Measurements from ENCODE around the gene ZNF286A.
"Not testable (repeated sequence)": the region's sequence is repeated elsewhere in the genome, so short reads cannot be mapped to it uniquely, and the experiment has no call there.

Gene ZNF286A

DNA sequence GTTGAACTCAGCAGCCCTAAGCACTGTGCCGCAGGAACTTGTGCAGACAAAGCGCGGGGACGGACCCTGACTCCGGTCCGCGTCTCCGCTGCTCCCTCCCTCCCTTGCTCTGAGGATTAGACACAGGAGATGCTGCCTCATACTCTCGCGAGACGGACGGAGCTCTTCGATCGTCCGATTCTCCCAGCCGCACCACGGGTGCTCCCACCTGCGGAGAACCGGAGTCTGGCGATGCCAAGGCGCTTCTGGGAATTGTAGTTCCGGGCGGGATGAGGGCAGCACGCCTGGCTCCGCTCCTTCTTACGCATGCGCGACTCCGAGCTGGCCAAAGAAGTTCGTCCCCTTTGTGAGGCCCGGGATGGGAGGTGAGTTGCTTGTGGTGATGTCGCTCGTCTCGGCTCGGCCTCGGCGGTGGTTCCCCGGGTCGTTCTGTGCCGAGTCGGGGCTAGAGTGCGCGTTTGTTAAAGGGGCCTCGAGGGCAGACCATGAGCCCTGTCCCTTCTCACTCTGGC lies at the start of gene ZNF286A:
Gene ZNF286A, plus strand, starts transcription at position 340 of the 512 bp plus-strand sequence. CDS start 578 bp downstream, outside the sequence.
- peak; percentile 83 for DNase-seq (ENCODE audit: low read depth)

DNA sequence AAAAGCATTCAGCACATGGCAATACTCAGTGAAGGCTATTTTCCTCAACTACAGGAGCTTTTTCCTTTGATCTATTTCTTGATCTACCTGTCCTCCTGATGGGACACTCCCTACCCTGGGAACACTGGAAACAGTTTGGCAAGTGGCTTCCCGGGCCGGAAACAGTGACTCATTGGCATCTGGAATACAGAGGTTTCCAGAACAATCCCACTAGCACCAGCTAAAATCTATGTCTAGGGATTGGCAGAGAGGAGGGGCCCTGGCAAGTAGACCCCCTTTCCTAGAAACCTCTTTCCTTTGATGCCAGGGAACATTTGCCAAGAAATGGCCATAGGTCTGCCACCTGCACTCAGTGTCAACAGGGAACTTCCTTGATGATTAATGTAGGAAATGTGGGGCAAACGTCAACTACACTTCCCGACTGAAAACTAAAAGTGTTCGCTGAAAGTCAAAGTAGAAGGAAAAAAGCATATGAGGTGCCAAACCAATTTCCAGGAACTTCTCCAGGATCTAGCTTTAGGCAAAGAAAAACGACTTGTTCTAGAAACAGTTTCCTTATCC lies 49.6 kb upstream of the ZNF286A start:
- no peak for DNase-seq (ENCODE audit: low read depth)

DNA sequence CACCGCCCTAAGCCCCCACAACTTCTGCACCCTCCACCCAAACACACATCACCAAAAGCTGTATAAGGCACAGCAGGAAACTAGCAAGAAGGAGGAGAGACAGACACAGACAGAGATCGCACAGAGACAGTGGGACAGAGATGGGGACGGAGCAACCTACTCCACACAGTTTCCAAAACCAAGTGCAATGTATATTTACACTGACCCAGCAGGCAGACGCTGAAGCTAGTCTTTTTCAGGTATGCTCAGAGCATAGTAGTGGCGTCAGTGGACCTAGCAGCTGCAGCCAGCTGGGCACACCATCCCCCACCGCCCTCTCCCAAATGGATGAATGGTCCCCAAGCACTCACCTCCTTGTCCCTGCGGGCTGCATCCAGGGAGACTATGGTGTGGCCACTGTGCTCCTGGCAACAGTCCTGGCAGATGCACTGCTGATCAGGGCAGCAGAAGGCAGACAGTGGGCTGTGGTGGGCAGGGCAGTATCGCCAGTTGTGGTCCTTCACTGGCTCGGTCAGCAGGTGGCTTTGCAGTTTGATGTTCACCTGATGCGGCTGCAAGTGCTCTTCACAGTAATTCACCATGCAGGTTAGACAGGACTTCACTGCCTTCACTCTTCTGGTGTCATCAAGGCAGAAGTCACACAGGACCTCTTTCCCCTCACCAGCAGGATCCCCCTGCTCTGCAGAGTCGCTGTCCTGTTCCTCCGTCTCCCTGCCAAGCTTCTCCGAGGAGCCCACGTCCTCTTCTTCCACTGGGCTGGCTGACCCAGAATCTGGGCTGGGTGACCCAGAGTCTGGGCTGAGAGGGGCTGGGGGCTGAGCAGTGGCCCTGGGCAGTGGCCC lies 48.6 kb upstream of the ZNF286A start:
- no peak for DNase-seq (ENCODE audit: low read depth)

- DNase-seq (ENCODE audit: low read depth): no peak
Observed at GRCh38 chr17:15651583-15652110, 47.9 kb upstream of the ZNF286A start.

DNA sequence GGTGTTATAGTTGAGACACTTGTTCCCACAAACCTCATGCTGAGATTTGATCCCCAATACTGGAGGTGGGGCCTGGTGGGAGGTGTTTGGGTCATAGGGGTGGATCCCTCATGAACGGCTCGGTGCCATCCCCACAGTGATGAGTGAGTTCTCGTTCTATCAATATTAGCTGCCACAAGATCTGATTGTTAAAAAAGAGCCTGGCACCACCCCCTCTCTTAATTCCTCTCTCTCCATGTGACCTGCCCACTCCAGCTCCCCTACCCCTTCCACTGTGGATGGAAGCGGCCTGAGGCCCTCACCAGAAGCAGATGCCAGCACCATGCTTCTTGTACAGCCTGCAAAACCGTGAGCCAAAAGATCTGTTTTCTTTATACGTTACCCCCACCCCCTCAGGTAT lies 46.6 kb upstream of the ZNF286A start:
- no peak for DNase-seq (ENCODE audit: low read depth)

- not testable (repeated sequence) for DNase-seq (ENCODE audit: low read depth)
Observed at GRCh38 chr17:15654401-15654800, 45.2 kb upstream of the ZNF286A start.

DNA sequence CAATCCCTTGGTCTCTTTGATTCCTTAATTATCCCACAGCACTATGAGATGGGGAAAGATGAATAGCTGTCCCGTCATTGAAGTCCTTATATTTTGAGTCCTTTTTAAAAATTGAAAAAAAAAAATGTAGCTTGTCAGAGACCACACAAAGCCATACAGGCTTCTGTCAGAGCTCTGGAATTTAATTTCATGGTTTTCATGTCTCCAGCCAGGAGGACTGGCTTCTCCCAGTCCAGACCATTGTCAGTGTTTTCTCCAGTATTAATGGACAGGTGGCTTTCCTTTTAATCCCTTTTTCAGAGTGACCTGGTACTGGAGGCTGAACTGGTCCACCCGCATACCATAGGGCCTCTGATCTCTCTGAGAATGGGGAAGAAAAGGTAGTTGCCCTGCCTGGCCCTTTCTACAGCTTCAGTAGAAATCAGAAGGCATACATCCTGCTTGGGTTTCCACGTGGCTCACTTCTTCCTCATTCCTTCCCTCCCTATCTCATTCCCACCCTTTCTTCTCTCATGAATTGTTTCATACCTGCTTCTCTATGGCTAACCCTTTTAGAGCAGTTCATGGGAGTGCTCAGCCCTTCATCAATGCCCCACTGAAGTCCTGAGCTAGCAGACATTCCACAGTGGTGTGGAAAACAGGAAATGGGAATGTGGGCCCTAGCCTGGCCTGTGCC lies 44.5 kb upstream of the ZNF286A start:
- no peak for DNase-seq (ENCODE audit: low read depth)

- no peak for DNase-seq (ENCODE audit: low read depth)
Observed at GRCh38 chr17:15657868-15658267, 41.7 kb upstream of the ZNF286A start.

GRCh38 chr17:15658296-15658695 lies 41.3 kb upstream of the ZNF286A start:
- DNase-seq (ENCODE audit: low read depth): no peak

DNA sequence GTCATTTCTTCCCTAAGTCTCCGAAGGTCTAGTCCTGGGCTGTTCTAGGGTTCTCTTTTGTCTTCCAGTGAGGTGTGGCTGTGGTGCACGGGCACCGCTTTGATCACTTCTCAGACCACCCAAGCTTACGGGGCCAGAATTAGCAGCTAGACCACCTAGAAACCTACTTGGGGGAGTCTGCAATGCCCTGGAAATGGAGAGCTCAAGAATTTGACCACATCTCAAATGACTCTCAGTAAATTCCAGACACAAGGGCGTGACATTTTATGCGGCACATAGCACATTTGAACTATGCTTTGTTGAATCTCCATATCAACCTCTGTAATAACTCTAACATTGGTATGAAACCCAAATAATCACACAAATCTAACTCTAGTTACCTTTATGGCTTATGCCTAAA lies 40.3 kb upstream of the ZNF286A start:
- DNase-seq (ENCODE audit: low read depth): no peak

DNA sequence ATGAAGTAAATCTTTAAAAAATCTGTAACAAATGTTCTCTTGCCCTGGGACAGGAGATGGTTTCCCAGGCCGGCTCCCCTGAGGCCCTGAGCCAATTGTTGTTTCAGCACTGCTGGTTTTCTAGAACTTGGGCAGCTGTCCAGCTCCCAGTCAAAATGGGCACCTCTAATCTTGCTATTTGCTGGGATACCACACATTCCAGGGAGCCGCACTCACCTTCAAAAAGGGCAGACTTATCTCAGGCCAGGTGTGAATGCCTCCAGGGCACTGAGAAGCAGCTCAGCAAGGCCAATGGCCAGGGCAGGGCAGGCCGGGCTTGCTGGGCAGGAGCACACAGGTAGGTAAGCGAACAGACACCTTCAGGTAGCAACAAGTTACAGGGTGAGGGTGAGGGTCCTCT lies 39.9 kb upstream of the ZNF286A start:
- DNase-seq (ENCODE audit: low read depth): no peak

GRCh38 chr17:15660077-15660476 lies 39.5 kb upstream of the ZNF286A start:
- no peak for DNase-seq (ENCODE audit: low read depth)

DNA sequence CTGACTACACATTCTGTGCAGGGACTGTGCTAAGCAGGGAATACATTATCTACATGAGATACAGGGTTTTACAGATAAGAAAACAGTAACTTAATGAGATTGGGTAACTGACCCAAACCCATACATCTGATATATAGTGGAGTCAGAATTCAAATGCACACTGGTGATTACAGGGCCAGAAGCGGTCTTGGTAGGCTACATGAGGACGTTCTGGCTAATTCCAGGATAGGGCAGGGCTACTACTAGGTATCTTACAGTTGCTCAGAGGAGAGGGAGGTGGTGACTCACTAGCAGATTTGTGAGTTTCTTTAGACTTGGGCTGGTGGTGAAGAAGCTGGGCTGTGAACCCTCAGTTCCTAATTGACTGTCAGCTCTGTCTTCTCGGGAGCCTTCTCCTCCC lies 36.9 kb upstream of the ZNF286A start:
- no peak for DNase-seq (ENCODE audit: low read depth)

- no peak for DNase-seq (ENCODE audit: low read depth)
Observed at GRCh38 chr17:15663176-15663575, 36.4 kb upstream of the ZNF286A start.

GRCh38 chr17:15663691-15664090 lies 35.9 kb upstream of the ZNF286A start:
- no peak for DNase-seq (ENCODE audit: low read depth)

DNA sequence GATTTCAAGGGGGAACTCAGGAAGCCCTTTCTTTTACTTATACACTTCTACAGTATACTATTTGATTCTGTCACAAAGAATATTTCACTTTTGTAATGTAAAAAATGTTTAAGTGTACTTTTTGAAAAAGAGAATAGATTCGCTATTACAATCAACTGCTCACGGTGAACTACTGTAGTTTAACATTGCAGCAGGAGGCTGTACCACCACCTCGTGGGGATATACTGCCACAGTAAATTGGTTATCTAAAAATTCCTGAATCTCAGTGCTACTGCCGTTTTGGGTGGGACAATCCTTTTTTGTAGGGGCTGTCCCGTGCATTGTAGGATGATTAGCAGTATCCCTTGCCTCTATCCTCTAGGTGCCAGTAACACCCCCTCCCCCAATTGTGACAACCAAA lies 30.0 kb upstream of the ZNF286A start:
- DNase-seq (ENCODE audit: low read depth): not testable (repeated sequence)

DNA sequence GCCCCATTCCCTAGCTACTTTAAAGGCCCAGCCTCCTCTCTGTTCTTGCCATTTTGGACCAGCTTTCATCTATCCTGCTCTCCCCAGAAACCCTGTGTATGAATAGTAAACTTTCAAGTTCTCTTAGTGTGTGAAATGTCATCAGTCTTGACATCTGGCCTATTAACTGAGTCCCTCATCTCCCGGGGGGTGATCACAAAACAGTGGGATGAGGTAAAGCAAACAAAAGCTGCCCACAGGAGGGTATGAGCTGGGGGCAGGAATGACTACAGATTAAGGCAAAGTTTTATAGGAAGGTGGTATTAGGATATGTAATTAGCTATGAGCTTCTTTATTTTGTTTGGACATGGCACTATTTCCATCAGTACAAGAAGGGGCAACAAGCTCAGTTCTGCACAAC lies 24.9 kb upstream of the ZNF286A start:
- DNase-seq (ENCODE audit: low read depth): not testable (repeated sequence)

GRCh38 chr17:15675991-15676390 lies 23.6 kb upstream of the ZNF286A start:
- not testable (repeated sequence) for DNase-seq (ENCODE audit: low read depth)

DNA sequence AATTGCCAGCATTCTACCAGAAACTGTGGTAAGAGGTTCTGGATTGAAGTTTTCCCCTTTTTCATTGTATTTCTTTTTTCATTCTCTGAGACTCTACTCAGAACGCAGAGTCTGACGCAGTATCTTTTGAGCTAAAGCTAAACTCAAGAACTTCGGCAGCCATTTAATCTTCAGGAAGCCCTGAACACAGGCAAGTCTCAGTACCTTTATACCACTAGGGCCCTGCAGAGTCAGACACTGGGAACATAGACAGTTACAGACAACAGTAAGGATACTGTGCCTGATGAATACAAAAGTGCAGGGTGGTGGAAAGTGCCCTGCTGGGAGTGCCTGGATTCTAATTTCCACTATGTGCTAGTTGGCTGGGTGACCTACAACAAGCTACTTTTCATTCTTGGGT lies 16.4 kb upstream of the ZNF286A start:
- not testable (repeated sequence) for DNase-seq (ENCODE audit: low read depth)

GRCh38 chr17:15683824-15684478 lies 15.6 kb upstream of the ZNF286A start, which contains the start of gene TRIM16:
TSS of gene TRIM16 (minus strand) at chr17:15684311. CDS start at chr17:15651609, 32,702 bp downstream.
- DNase-seq (ENCODE audit: low read depth): peak; percentile 64

GRCh38 chr17:15687494-15687893 lies 12.1 kb upstream of the ZNF286A start:
- not testable (repeated sequence) for DNase-seq (ENCODE audit: low read depth)

DNA sequence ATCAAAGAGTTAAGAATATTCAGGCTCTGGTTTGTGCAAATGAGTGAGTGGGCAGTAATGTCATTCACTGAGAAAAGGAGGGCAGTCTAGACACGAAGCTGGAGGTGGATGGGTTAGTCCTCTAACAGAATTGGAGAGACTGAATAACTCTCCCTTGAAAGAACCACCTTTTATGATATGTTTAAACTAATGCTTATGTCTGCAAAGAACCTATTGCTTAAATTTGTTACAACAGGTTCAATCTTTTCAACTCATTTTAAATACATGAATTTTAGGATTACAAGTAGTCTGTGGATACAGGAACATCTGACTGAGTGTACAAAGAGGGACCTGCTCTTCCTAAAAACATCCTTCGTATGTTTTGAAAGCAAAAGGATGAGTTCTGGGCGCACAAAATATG lies 585 bp upstream of the ZNF286A start:
- DNase-seq (ENCODE audit: low read depth): not testable (repeated sequence)
